ENCODE data around the gene AUP1. TPM values are rescaled to one million over a fixed set of nuclear protein-coding genes. Genes with fewer than 3 reads are reported as not detected.

AUP1 gene
- total RNA-seq, 6 experiments from 2014 or later, result 64.6 to 109 (median 80.4) TPM

DNA sequence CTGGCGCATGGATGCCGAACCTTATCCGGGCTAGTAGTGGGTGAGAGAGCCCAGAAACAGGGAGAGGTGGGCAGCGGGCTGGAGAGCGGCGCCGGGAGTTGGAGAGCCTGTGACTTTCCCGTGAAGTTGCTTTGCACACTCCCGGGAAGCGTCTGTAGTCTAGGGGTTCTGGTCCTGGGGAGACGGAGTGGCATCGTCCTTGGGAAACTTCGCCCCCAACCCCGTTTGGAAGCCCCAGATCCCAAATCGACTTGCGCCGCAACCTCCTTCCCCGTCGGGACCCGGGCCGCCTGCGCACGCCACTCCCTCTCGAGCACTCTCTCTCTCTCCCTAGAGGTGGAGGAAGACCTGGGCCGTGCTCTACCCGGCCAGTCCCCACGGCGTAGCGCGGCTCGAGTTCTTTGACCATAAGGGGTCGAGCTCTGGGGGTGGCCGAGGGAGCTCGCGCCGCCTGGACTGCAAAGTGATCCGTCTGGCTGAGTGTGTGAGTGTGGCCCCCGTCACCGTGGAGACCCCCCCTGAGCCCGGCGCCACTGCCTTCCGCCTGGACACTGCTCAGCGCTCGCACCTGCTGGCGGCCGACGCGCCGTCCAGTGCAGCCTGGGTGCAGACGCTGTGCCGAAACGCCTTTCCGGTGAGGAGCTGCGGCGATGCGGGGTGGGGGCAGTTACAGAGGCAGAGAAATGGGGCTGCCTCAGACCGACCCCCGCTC lies 25.5 kb upstream of the AUP1 start:
- H3K27ac ChIP-seq, result peak overlapping the region in 2 of 3 donors; percentile 63 to 77
- H3K4me1 ChIP-seq, result no peaks in the 10 kb centered on the region

DNA sequence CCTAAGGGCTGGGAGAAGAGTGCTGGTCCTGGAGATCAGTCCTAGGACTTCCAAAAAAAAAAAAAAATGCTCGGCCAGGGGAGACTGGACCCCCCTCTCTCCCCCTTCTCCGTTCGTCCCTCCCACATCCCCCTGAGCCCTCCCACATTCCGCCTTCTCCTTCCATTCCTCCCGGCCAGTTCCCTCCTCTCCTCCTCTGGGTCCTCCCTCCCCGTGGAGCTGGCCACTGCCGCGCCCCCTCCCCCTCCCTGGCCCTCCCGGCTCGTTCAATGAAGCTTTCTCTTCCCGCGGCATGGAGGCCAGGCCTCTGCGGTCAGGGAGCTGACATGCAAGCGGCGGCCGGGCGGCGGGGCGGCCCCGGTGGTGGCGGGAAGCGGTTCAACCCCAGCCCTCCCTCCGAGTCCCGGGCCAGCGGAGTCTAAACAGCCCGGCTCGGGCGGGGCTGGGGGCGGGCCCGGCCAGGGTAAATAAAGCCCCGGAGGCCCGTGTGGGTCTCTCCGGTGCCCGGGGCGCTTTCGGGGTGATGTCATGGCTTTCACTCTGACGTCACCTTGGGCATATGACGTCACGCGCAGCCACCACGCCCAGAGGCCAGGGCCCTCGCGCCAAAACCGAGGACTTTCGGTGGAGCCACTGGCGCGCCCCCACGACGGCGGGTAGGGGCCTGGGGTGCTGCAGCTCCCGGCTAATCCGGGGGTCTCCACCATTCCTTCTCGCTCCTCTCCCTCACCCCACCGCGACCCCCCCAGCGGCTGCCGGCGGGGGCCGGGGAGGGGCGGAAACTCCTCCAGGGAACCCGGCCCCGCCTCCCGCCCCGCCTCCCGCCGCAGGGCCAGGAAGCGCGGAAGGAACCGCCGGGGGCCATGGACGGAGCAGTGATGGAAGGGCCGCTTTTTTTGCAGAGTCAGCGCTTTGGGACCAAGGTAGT lies 24.6 kb upstream of the AUP1 start, which contains the start of the genes DOK1 and LOXL3:
Gene DOK1 (plus strand): TSS at position 829 of the 928 bp plus-strand sequence. CDS start 35 bp downstream, at position 864.
Gene LOXL3 (minus strand): TSS at position 51 of the 928 bp plus-strand sequence. CDS start 1,308 bp downstream, outside the sequence.
- Histone ChIP-seq H3K27ac (peak within 1 kb of the TSS; percentile 61 to 77 (median 63)), H3K4me1 (peaks cover 0 to 3% (median 1%) of the 10 kb centered on the region in 4 donors), H3K9me3 (no peaks in the 10 kb centered on the region), H3K4me3 (peak within 1 kb of the TSS; percentile 59 to 78 (median 68)), H3K27me3 (no peaks in the 10 kb centered on the region), H3K36me3 (no peaks in the 10 kb centered on the region)
- intact Hi-C loops (cut with DNase I), result no loop called here
- peak; percentile 85 to 90 (median 89) for DNase-seq
- WGBS (ENCODE audit: insufficient coverage, low coverage, low lambda C conversion rate, missing lambda C conversion rate), result 2% methylated on average over 26 of the region's 73 CpGs
- TF ChIP-seq, protein P1, sequence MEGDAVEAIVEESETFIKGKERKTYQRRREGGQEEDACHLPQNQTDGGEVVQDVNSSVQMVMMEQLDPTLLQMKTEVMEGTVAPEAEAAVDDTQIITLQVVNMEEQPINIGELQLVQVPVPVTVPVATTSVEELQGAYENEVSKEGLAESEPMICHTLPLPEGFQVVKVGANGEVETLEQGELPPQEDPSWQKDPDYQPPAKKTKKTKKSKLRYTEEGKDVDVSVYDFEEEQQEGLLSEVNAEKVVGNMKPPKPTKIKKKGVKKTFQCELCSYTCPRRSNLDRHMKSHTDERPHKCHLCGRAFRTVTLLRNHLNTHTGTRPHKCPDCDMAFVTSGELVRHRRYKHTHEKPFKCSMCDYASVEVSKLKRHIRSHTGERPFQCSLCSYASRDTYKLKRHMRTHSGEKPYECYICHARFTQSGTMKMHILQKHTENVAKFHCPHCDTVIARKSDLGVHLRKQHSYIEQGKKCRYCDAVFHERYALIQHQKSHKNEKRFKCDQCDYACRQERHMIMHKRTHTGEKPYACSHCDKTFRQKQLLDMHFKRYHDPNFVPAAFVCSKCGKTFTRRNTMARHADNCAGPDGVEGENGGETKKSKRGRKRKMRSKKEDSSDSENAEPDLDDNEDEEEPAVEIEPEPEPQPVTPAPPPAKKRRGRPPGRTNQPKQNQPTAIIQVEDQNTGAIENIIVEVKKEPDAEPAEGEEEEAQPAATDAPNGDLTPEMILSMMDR (IDR thresholded peaks at IDR 0.05), result no peak
- no peak for TF ChIP-seq POLR2A (IDR thresholded peaks at IDR 0.05)
- peak; percentile 83 to 89 (median 87) for ATAC-seq

More for the DNA sequence above, 25.5 kb upstream of the AUP1 start:
- no peak for TF ChIP-seq POLR2A (IDR thresholded peaks at IDR 0.05)
- TF ChIP-seq, protein P1 (IDR thresholded peaks at IDR 0.05), result no peak
- WGBS (ENCODE audit: insufficient coverage, low coverage, low lambda C conversion rate, missing lambda C conversion rate), result 2% methylated on average over 13 of the region's 58 CpGs
- intact Hi-C loops (cut with DNase I), result no loop called here
- peak; percentile 43 to 58 (median 52) for ATAC-seq
- H3K36me3 ChIP-seq, result no peaks in the 10 kb centered on the region
- H3K4me3 ChIP-seq, result peak overlapping the region; percentile 59 to 78 (median 68)
- H3K9me3 ChIP-seq, result no peaks in the 10 kb centered on the region
- DNase-seq, result peak; percentile 52 to 73 (median 60)
- H3K27me3 ChIP-seq, result no peaks in the 10 kb centered on the region

DNA sequence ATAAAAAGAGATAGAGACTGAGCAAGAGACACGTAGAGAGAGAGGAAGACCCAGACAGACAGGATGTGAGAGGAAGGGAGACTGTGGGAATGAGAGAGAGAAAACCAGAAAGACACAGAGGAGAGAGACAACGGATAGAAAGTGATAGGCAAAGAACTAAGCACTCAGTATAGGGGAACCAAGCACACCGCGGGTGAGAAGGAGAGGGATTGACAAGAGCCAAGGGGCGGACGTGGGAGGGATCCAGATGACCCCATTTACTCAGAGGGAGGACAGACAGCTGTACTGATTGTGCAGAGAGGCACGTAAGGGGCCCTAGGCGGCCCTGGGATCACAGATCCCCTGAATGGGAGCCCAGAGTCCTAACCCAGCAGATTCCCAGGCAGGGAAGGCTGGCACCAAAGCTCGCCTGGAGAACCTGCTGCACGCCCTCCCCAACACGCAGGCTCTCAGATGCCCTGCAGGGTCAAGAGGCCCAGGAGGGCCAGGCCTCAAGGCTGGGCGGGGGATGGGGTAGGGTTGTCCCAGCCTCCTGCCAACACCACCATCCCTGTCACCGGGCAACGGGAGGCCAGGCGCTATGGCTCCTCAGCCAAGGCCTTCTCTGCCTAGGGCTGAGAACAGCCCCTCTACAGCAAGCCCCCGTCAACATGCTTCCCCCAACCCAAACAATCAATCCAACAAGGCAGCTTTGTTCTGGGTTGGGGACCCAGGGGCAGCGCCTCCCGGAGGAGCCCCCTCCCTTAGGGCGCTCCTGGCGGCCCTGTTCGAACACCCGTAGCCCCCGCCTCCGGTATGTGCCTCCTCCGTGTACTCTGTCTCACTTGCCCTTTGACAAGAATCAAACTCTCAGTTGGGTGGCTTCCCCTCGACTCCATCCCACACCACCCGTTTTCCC lies 23.7 kb upstream of the AUP1 start:
- TF ChIP-seq POLR2A (IDR thresholded peaks at IDR 0.05), result no peak
- TF ChIP-seq, protein P1 (IDR thresholded peaks at IDR 0.05), result no peak
- no peak for DNase-seq
- H3K27ac ChIP-seq, result no peak overlapping the region

More for the DNA sequence above, 23.7 kb upstream of the AUP1 start:
- H3K27me3 ChIP-seq, result no peaks in the 10 kb centered on the region
- H3K4me3 ChIP-seq, result peak overlapping the region; percentile 59 to 78 (median 68)
- no peaks in the 10 kb centered on the region for H3K9me3 ChIP-seq
- 41% methylated on average over 9 of the region's 27 CpGs for WGBS (ENCODE audit: insufficient coverage, low coverage, low lambda C conversion rate, missing lambda C conversion rate)
- intact Hi-C loops (cut with DNase I), result no loop called here
- H3K36me3 ChIP-seq, result no peaks in the 10 kb centered on the region
- H3K4me1 ChIP-seq, result peaks cover 0 to 9% (median 3%) of the 10 kb centered on the region in 4 donors
- ATAC-seq, result no peak
